Heart right ventricle (tissue), 16 donors: ENCODE measurements around the gene COG5. TPM values are rescaled to one million over a fixed set of nuclear protein-coding genes. Genes with fewer than 3 reads are reported as not detected.

Source experiments
- ATAC-seq, 8 donors: fragments of 200-7000 bp; cut with Tn5 transposase; one replicate each; pipeline ENCODE4 v1.9.1; 2020; ENCODE audit warnings: mild to moderate bottlenecking in 8 of 8, moderate library complexity in 8 of 8, moderate number of reproducible peaks in 1 of 8
- DNase-seq, 2 donors: peaks; one replicate each; pipeline ENCODE4 v3.0.0-alpha.2; 2020
- H3K27ac ChIP-seq, 10 donors: fragments of 200-600 bp; sonication (generic) in 2 of 10; one replicate each; pipeline versions ENCODE4 v1.5.0 to v1.8.0; 2020 to 2022; ENCODE audit warnings: mild to moderate bottlenecking in 3 of 10
- H3K27me3 ChIP-seq, 7 donors: fragments of 200-600 bp; one replicate each; pipeline ENCODE4 v1.8.0; 2021 to 2022; ENCODE audit warnings: mild to moderate bottlenecking in 2 of 7
- H3K36me3 ChIP-seq, 9 donors: fragments of 200-600 bp; sonication (generic) in 1 of 9; one replicate each; pipeline versions ENCODE4 v1.5.0 to v1.8.0; 2020 to 2022; ENCODE audit warnings: mild to moderate bottlenecking in 2 of 9
- H3K4me1 ChIP-seq, 9 donors: fragments of 200-600 bp; sonication (generic) in 1 of 9; one replicate each; pipeline versions ENCODE4 v1.5.0 to v1.8.0; 2020 to 2022; ENCODE audit warnings: mild to moderate bottlenecking in 4 of 9
- H3K4me3 ChIP-seq, 10 donors: fragments of 200-600 bp; sonication (generic) in 2 of 10; one replicate each; pipeline versions ENCODE4 v1.5.0 to v1.8.0; 2020 to 2022; ENCODE audit warnings: mild to moderate bottlenecking in 7 of 10, moderate library complexity in 2 of 10
- H3K9me3 ChIP-seq, 11 donors: fragments of 200-600 bp in 10 of 11; sonication (generic) in 2 of 11; one replicate each; pipeline versions ENCODE4 v1.5.0 to v1.8.0; 2013 to 2022; ENCODE audit warnings: mild to moderate bottlenecking in 2 of 11, control low read depth in 1 of 11, moderate library complexity in 1 of 11
- WGBS, 2 donors: extraction: QIAGEN DNeasy Blood & Tissue Kit; methylation state at CpG; one replicate each; pipeline ENCODE4 v1.1.7; 2013; ENCODE audit warnings: inconsistent platforms in 1 of 2; 5-methylcytosine and 5-hydroxymethylcytosine counted together
- intact Hi-C, 10 donors: fragments of 100-400 bp; cut with DNase I; formaldehyde crosslinking; loops; one replicate each; pipeline versions ENCODE4 v1.11.1 to v1.14.2; 2022
- polyA plus RNA-seq, 2 donors: library from polyadenylated mRNA; stranded (reverse); fragments of 200-250 nt; gene quantifications; one replicate each; pipeline ENCODE4 v1.2.3, GENCODE V29; 2013
- total RNA-seq, 10 donors: library from RNA; stranded (reverse); fragmentation: NEBNext Ultra II Directional in 3 of 10; extraction: Animal tissue kit (Norgen Biotek cat#: 25700) in 3 of 10; gene quantifications; one replicate each; pipeline versions ENCODE4 v1.2.1 to v1.2.4, GENCODE V29; 2021 to 2023
- TF ChIP-seq, protein P1 (sequence below), 9 donors: fragments of 200-600 bp; sonication (generic) in 2 of 9; IDR thresholded peaks; one replicate each; pipeline versions ENCODE4 v1.5.0 to v1.8.0; 2021 to 2022; ENCODE audit warnings: antibody characterized with exemption in 9 of 9, mild to moderate bottlenecking in 5 of 9, moderate library complexity in 1 of 9
- donor health status: Arrhythmogenic right ventricular cardiomyopathy.
- donor health status: ischemic (EF 13 %, LVEDD 7.1; RV severe dilation, severe dysfunction).
- donor health status: healthy with polysubstance abuse.
- donor health status: DM: no; HTN: yes; CAD: no.
- donor health status: DM: no; HTN: no; CAD: no.
- donor health status: ischemic (EF 25% LVEDD 6.9; RV normal size, moderate dysfunction).
- donor health status: ischemic (EF 25% LVEDD 5.7; RV mildly dilated, moderate dysfunction).
- donor health status: healthy.
- donor health status: DM: yes; HTN: yes; CAD: no.
- donor health status: Ischemic cardiomyopathy.
- donor health status: ischemic (EF 35%, LVEDD 5.7; RV mildly dilated, moderate dysfunction).
- donor health status: nonischemic (EF 11% LVEDD 7.7; RV severe dilation, severe dysfunction).
- donor health status: DM: yes; HTN: yes; CAD: no.
- donor health status: PGD.
- donor health status: ischemic (EF 29% LVEDD 5.4; RV normal size, mild dysfunction).
- donor health status: nonischemic (EF 23%, LVEDD 6.1; RV moderate dilation, normal function).

The COG5 gene
- total and polyA plus RNA-seq, 12 donors: 8.4 to 65.8 (median 52.2) TPM

DNA sequence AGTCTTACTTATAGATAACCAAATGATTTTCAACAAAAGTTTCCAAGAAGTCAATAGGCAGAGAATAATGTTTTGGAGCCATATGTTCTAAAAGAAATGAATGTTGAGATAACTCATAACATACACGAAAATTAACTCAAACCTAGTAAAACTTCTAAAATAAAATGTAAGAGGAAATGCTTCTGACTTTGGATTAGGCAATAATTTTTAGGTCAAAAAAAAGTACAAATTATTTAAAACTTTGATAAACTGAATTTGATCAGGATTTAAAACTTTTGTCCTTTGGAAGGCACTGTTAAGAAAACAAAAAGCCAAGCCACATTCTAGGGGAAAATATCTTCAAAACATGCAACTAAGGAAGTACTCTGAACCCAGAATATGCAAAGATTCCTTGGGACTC lies 242.1 kb downstream of the COG5 start:
- peaks cover 0 to under 1% (median 0%) of the 10 kb centered on the region in 11 donors for H3K9me3 ChIP-seq
- H3K27me3 ChIP-seq: no peaks in the 10 kb centered on the region
- 94 to 96% methylated on average over 1 of the region's 1 CpG for WGBS, 2 donors
- intact Hi-C loops: no loop called here
- no peaks in the 10 kb centered on the region for H3K4me1 ChIP-seq
- TF ChIP-seq, protein P1, sequence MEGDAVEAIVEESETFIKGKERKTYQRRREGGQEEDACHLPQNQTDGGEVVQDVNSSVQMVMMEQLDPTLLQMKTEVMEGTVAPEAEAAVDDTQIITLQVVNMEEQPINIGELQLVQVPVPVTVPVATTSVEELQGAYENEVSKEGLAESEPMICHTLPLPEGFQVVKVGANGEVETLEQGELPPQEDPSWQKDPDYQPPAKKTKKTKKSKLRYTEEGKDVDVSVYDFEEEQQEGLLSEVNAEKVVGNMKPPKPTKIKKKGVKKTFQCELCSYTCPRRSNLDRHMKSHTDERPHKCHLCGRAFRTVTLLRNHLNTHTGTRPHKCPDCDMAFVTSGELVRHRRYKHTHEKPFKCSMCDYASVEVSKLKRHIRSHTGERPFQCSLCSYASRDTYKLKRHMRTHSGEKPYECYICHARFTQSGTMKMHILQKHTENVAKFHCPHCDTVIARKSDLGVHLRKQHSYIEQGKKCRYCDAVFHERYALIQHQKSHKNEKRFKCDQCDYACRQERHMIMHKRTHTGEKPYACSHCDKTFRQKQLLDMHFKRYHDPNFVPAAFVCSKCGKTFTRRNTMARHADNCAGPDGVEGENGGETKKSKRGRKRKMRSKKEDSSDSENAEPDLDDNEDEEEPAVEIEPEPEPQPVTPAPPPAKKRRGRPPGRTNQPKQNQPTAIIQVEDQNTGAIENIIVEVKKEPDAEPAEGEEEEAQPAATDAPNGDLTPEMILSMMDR (IDR thresholded peaks at IDR 0.05): no peak
- DNase-seq (no peak), ATAC-seq (no peak)
- no peak overlapping the region for H3K4me3 ChIP-seq
- no peak overlapping the region for H3K27ac ChIP-seq
- H3K36me3 ChIP-seq: peaks cover 0 to 29% (median 6%) of the 10 kb centered on the region in 9 donors

DNA sequence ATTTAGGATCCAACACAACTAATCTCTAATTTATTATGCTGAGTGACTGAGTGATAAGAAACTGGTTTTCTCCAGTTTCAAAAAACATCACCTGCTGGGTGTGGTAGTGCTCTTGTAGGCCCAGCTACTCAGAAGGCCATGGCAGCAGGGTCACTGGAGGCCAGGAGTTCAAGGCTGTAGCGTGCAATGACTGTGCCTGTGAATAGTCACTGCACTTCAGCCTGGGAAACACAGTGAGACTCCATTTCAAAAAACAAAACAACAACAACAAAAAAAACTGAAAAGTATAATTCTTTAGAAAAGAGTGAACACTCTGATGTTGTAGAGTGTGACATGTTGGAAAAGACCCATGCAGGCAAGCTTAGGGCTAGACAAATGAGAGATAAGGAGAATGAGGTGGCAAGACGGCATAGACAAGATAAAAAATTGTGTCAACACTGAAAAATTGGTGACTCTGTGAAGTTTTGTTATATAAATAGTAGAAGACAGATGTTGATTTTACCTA lies 243.9 kb downstream of the COG5 start:
- Histone ChIP-seq H3K27me3 (no peaks in the 10 kb centered on the region), H3K4me3 (no peak overlapping the region), H3K4me1 (peaks cover 0 to 11% (median 7%) of the 10 kb centered on the region in 9 donors), H3K36me3 (peaks cover 0 to 29% (median 6%) of the 10 kb centered on the region in 9 donors), H3K27ac (no peak overlapping the region), H3K9me3 (no peaks in the 10 kb centered on the region)
- intact Hi-C loops: no loop called here
- TF ChIP-seq, protein P1 (IDR thresholded peaks at IDR 0.05): no peak
- no peak for ATAC-seq
- DNase-seq: no peak
- 82 to 89% methylated on average over 2 of the region's 2 CpGs for WGBS, 2 donors

DNA sequence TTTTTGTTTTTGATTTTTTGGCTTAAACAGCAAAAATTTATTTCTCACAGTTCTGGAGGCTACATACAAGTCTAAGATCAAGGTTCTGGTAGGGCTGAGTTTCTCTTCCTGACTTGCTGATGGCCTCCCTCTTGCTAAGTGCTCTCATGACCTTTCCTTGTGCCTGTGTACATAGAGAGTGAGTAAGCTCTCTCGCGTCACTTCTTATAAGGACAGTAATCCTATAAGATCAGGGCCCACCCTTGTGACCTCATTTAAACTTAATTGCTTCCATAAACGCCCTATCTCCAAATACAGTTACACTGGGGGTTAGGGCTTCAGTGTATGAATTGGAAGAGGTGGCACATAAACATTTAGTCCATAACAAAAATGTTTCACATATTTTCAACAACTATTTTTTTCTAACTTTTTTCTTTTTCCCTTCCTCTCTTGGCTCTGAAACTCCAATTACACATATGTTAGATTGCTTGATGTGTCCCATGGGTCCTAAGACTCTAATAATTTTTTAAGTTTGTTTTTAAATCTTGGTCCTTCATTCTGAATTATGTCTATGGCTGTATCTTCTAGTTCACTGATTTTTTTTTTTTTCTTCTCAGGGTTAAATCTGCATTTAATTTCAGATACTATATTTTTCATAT lies 245.1 kb downstream of the COG5 start:
- peaks cover 0 to 19% (median 6%) of the 10 kb centered on the region in 9 donors for H3K36me3 ChIP-seq
- no peak for ATAC-seq
- H3K9me3 ChIP-seq: no peaks in the 10 kb centered on the region
- WGBS, 2 donors: 63 to 80% methylated on average over 3 of the region's 3 CpGs
- DNase-seq: no peak
- H3K4me3 ChIP-seq: no peak overlapping the region
- H3K4me1 ChIP-seq: peaks cover 0 to 11% (median 7%) of the 10 kb centered on the region in 9 donors
- intact Hi-C loops: no loop called here
- no peak overlapping the region for H3K27ac ChIP-seq
- no peaks in the 10 kb centered on the region for H3K27me3 ChIP-seq
- TF ChIP-seq, protein P1 (IDR thresholded peaks at IDR 0.05): no peak

DNA sequence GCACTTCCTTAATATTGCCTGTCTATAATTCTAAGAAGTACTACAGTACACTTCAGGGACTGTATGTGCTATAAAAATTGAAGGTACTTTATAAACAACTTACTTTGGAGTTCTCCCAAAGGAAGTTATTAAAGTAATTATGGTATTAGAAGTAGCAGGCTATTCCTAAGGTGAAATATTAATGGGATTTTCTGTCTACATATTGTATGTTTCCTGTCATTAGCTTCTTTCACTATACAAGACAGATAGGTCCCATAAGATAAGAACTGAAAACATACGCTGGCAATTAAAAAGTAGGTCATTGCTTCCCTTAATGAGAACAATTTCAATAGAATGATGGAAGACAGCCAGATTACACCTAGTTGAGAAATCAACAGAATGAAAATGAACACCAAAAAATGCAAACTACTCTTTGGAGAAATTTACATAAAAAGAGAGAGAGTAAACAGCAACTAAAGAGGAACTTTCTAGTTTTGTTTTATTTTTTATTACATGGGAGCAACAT lies 248.0 kb downstream of the COG5 start:
- intact Hi-C loops: no loop called here
- TF ChIP-seq, protein P1 (IDR thresholded peaks at IDR 0.05): no peak
- WGBS, 2 donors: 14 to 22% methylated on average over 1 of the region's 1 CpG

More for the DNA sequence above, 248.0 kb downstream of the COG5 start:
- no peak for DNase-seq
- no peak overlapping the region for H3K27ac ChIP-seq
- H3K4me1 ChIP-seq: peaks cover 0 to 11% (median 7%) of the 10 kb centered on the region in 9 donors
- H3K27me3 ChIP-seq: no peaks in the 10 kb centered on the region
- H3K36me3 ChIP-seq: peaks cover 0 to 7% (median 0%) of the 10 kb centered on the region in 9 donors
- no peak for ATAC-seq
- H3K4me3 ChIP-seq: no peak overlapping the region
- no peaks in the 10 kb centered on the region for H3K9me3 ChIP-seq
